ENCODE data around the gene SMIM32. TPM values are rescaled to one million over a fixed set of nuclear protein-coding genes. Genes with fewer than 3 reads are reported as not detected.
A peak's percentile ranks its signal among the peaks of the same experiment; 100 is the strongest.

SMIM32 gene
- total RNA-seq, 4 donors from 2014 or later: not detected

- Histone ChIP-seq H3K4me1 (peaks cover 0 to 5% (median 0%) of the 10 kb centered on the region in 4 donors), H3K4me3 (no peak overlapping the region), H3K27me3 (no peaks in the 10 kb centered on the region), H3K27ac (replicated peaks in 1 of 4) (no peak overlapping the region), H3K36me3 (no peaks in the 10 kb centered on the region), H3K9me3 (no peaks in the 10 kb centered on the region)
- TF ChIP-seq CTCF (IDR thresholded peaks at IDR 0.05) (no peak), POLR2A (IDR thresholded peaks at IDR 0.05; ENCODE audit: low read depth) (no peak), EP300 (IDR thresholded peaks at IDR 0.05) (no peak), POLR2AphosphoS5 (IDR thresholded peaks at IDR 0.05) (no peak)
- DNase-seq (ENCODE audit: extremely low spot score): peak; percentile 89
- 84% methylated on average over 4 of the region's 4 CpGs for WGBS
- intact Hi-C loops (cut with DNase I): loop anchor here (10.0 kb wide), 1 partner anchor 637 kb away; no protein-coding TSS in a partner anchor
Observed at GRCh38 chr5:136201870-136202269, 8.9 kb upstream of the SMIM32 start.

GRCh38 chr5:136200761-136201160 lies 7.8 kb upstream of the SMIM32 start:
- Histone ChIP-seq H3K4me1 (peaks cover 0 to 13% (median 11%) of the 10 kb centered on the region in 4 donors), H3K27me3 (no peaks in the 10 kb centered on the region), H3K36me3 (no peaks in the 10 kb centered on the region), H3K27ac (replicated peaks in 1 of 4) (no peak overlapping the region), H3K9me3 (no peaks in the 10 kb centered on the region), H3K4me3 (no peak overlapping the region)
- TF ChIP-seq POLR2A (IDR thresholded peaks at IDR 0.05; ENCODE audit: low read depth): no peak
- peak; percentile 90 for DNase-seq (ENCODE audit: extremely low spot score)
- 89% methylated on average over 3 of the region's 3 CpGs for WGBS
- intact Hi-C loops (cut with DNase I): loop anchor here (10.0 kb wide), 1 partner anchor 636 kb away; no protein-coding TSS in a partner anchor

- intact Hi-C loops (cut with DNase I): loop anchor here (10.0 kb wide), 1 partner anchor 635 kb away; no protein-coding TSS in a partner anchor
- no peak for TF ChIP-seq POLR2A (IDR thresholded peaks at IDR 0.05; ENCODE audit: low read depth)
- no peak for TF ChIP-seq POLR2AphosphoS5 (IDR thresholded peaks at IDR 0.05)
- TF ChIP-seq CTCF (IDR thresholded peaks at IDR 0.05): no peak
- no peak for TF ChIP-seq EP300 (IDR thresholded peaks at IDR 0.05)
Observed at GRCh38 chr5:136200130-136200529, 7.2 kb upstream of the SMIM32 start.

GRCh38 chr5:136199408-136199807 lies 6.4 kb upstream of the SMIM32 start:
- peak; percentile 89 for DNase-seq (ENCODE audit: extremely low spot score)
- TF ChIP-seq CTCF (IDR thresholded peaks at IDR 0.05): no peak
- TF ChIP-seq POLR2A (IDR thresholded peaks at IDR 0.05; ENCODE audit: low read depth): no peak
- no peak for TF ChIP-seq POLR2AphosphoS5 (IDR thresholded peaks at IDR 0.05)
- no peak for TF ChIP-seq EP300 (IDR thresholded peaks at IDR 0.05)
- intact Hi-C loops (cut with DNase I): no loop called here
- Histone ChIP-seq H3K36me3 (no peaks in the 10 kb centered on the region), H3K27ac (replicated peaks in 1 of 4) (no peak overlapping the region), H3K9me3 (no peaks in the 10 kb centered on the region), H3K4me3 (no peak overlapping the region), H3K27me3 (no peaks in the 10 kb centered on the region), H3K4me1 (peaks cover 0 to 17% (median 15%) of the 10 kb centered on the region in 4 donors)
- 86% methylated on average over 3 of the region's 7 CpGs for WGBS

More at GRCh38 chr5:136200130-136200529, 7.2 kb upstream of the SMIM32 start:
- Histone ChIP-seq H3K9me3 (no peaks in the 10 kb centered on the region), H3K4me3 (no peak overlapping the region), H3K27ac (replicated peaks in 1 of 4) (no peak overlapping the region), H3K4me1 (peaks cover 0 to 17% (median 15%) of the 10 kb centered on the region in 4 donors), H3K36me3 (no peaks in the 10 kb centered on the region), H3K27me3 (no peaks in the 10 kb centered on the region)
- DNase-seq (ENCODE audit: extremely low spot score): peak; percentile 39
- 78% methylated on average over 4 of the region's 4 CpGs for WGBS

GRCh38 chr5:136198453-136198852 lies 5.5 kb upstream of the SMIM32 start:
- no peaks in the 10 kb centered on the region for H3K36me3 ChIP-seq
- no peak overlapping the region for H3K4me3 ChIP-seq
- no peak overlapping the region for H3K27ac ChIP-seq (replicated peaks in 1 of 4)
- H3K27me3 ChIP-seq: peaks cover 0 to 9% (median 0%) of the 10 kb centered on the region in 4 donors
- H3K4me1 ChIP-seq: peaks cover 0 to 17% (median 16%) of the 10 kb centered on the region in 4 donors
- DNase-seq (ENCODE audit: extremely low spot score): peak; percentile 74
- WGBS: 99% methylated on average over 5 of the region's 5 CpGs
- H3K9me3 ChIP-seq: no peaks in the 10 kb centered on the region
- TF ChIP-seq EP300 (IDR thresholded peaks at IDR 0.05) (no peak), CTCF (IDR thresholded peaks at IDR 0.05) (no peak), POLR2A (IDR thresholded peaks at IDR 0.05; ENCODE audit: low read depth) (no peak), POLR2AphosphoS5 (IDR thresholded peaks at IDR 0.05) (no peak)
- intact Hi-C loops (cut with DNase I): no loop called here
